HCT116 (cell line): ENCODE results near the gene ARL8B. TPM values are rescaled to one million over a fixed set of nuclear protein-coding genes. Genes with fewer than 3 reads are reported as not detected.
"Not testable (repeated sequence)": the region's sequence is repeated elsewhere in the genome, so short reads cannot be mapped to it uniquely, and the experiment has no call there.

Experiments used
- ATAC-seq: fragments of 200-7000 bp; cut with Tn5 transposase; 2 replicates; pipeline ENCODE4 v1.9.1; 2020; ENCODE audit warnings: mild to moderate bottlenecking, moderate library complexity
- BruUV-seq: library from RNA; stranded (reverse); fragments of 400-500 nt; replicated peaks from 2 replicates; lab custom pipeline; 2021; lab: Mats Ljungman, UMichigan
- CTCF ChIA-PET: fragments of 300-600 bp; sonication (Branson Sonifier 250); formaldehyde crosslinking; loops from one replicate; lab custom pipeline; 2021; ENCODE audit warnings: antibody characterized with exemption; lab: Charles Lee
- POLR2A ChIA-PET: fragments of 300-600, 350-600 bp; sonication (Branson Sonifier 250); formaldehyde crosslinking; loops from one replicate; lab custom pipeline; 2021; ENCODE audit warnings: antibody characterized with exemption; lab: Charles Lee
- RAD21 ChIA-PET, 2 experiments: fragments of 300-600 bp; sonication (Branson Sonifier 250); formaldehyde crosslinking; loops; one replicate each; lab custom pipeline; 2023; ENCODE audit warnings: low total read pairs in 2 of 2; ENCODE audit not compliant: uncharacterized antibody in 2 of 2, unreplicated experiment in 2 of 2, low non-redundant PET in 1 of 2; lab: Charles Lee
- DNase-seq: peaks from one replicate; pipeline ENCODE4 v3.0.0-alpha.2; 2010; ENCODE audit warnings: low read depth, low spot score
- H2AFZ ChIP-seq: fragments of 200-600 bp; shearing (Covaris generic), sonication (generic); 2 replicates; pipeline ENCODE4 v1.6.1; 2017; ENCODE audit warnings: low read depth, mixed run types, mixed read lengths, antibody characterized with exemption, low read length; ENCODE audit not compliant: poor library complexity, severe bottlenecking
- H3K27ac ChIP-seq: 2 replicates; pipeline ENCODE4 v1.5.1; 2012; ENCODE audit warnings: low read depth, low read length
- H3K27me3 ChIP-seq: fragments of 200-600 bp; sonication (generic); 2 replicates; pipeline ENCODE4 v1.6.1; 2016; ENCODE audit warnings: mixed run types, low read length, mixed read lengths; ENCODE audit not compliant: insufficient read depth
- H3K36me3 ChIP-seq, 2 experiments: fragments of 200-500 bp in 1 of 2; fragments of 200-600 bp in 1 of 2; sonication (Bioruptor generic) in 1 of 2; sonication (generic) in 1 of 2; 2 replicates each; pipeline versions ENCODE4 v1.5.1 to v1.6.1; 2014 to 2016; ENCODE audit warnings: low read length in 2 of 2, inconsistent platforms in 1 of 2, mixed read lengths in 1 of 2, mixed run types in 1 of 2; ENCODE audit not compliant: insufficient read depth in 2 of 2, control insufficient read depth in 1 of 2
- H3K4me1 ChIP-seq, 2 experiments: fragments of 200-600 bp in 1 of 2; sonication (generic) in 1 of 2; 2 replicates each; pipeline versions ENCODE4 v1.5.1 to v1.6.1; 2012 to 2017; ENCODE audit warnings: low read length in 2 of 2, inconsistent platforms in 1 of 2, mild to moderate bottlenecking in 1 of 2, mixed read lengths in 1 of 2, mixed run types in 1 of 2, moderate library complexity in 1 of 2; ENCODE audit not compliant: insufficient read depth in 2 of 2, control insufficient read depth in 1 of 2
- H3K4me2 ChIP-seq: fragments of 200-600 bp; sonication (generic); 2 replicates; pipeline ENCODE4 v1.6.1; 2017; ENCODE audit warnings: mixed run types, low read length, mixed read lengths
- H3K4me3 ChIP-seq, 2 experiments: fragments of 200-600 bp in 1 of 2; sonication (generic) in 1 of 2; replicated peaks in 1 of 2; 2 replicates each; pipeline ENCODE4 v1.5.1; 2011 to 2016; ENCODE audit warnings: low read length in 2 of 2, control low read depth in 1 of 2, low read depth in 1 of 2, mild to moderate bottlenecking in 1 of 2, mixed read lengths in 1 of 2, mixed run types in 1 of 2
- H3K79me2 ChIP-seq: fragments of 200-600 bp; sonication (generic); 2 replicates; pipeline ENCODE4 v1.6.1; 2017; ENCODE audit warnings: mild to moderate bottlenecking, mixed run types, low read length, moderate library complexity, mixed read lengths; ENCODE audit not compliant: insufficient read depth
- H3K9ac ChIP-seq: fragments of 200-600 bp; sonication (generic); 2 replicates; pipeline ENCODE4 v1.6.1; 2016; ENCODE audit warnings: low read length, mixed read lengths
- H3K9me2 ChIP-seq: fragments of 200-600 bp; sonication (generic), shearing (Covaris generic); 2 replicates; pipeline ENCODE4 v1.6.1; 2017; ENCODE audit warnings: mixed run types, mild to moderate bottlenecking, moderate library complexity; ENCODE audit not compliant: insufficient read depth
- H3K9me3 ChIP-seq, 2 experiments: fragments of 200-500 bp in 1 of 2; fragments of 200-600 bp in 1 of 2; sonication (Bioruptor generic) in 1 of 2; sonication (generic) in 1 of 2; 2 replicates each; pipeline ENCODE4 v1.6.1; 2014 to 2017; ENCODE audit warnings: low read length in 2 of 2, mixed read lengths in 2 of 2, inconsistent platforms in 1 of 2, low read depth in 1 of 2, mild to moderate bottlenecking in 1 of 2, mixed run types in 1 of 2, moderate library complexity in 1 of 2; ENCODE audit not compliant: control insufficient read depth in 1 of 2, insufficient read depth in 1 of 2
- H4K20me1 ChIP-seq: fragments of 200-600 bp; sonication (generic), shearing (Covaris generic); 2 replicates; pipeline ENCODE4 v1.6.1; 2017; ENCODE audit warnings: mixed run types, mild to moderate bottlenecking, moderate library complexity; ENCODE audit not compliant: insufficient read depth
- CTCF ChIP-seq, 3 experiments: fragments of 200-600 bp in 1 of 3; sonication (generic) in 1 of 3; IDR thresholded peaks in 2 of 3; conservative IDR thresholded peaks in 1 of 3; 2 replicates each; pipeline ENCODE4 v1.5.1; 2012 to 2017; ENCODE audit warnings: low read depth in 2 of 3, low read length in 2 of 3, antibody characterized with exemption in 1 of 3, borderline replicate concordance in 1 of 3, control low read depth in 1 of 3, mild to moderate bottlenecking in 1 of 3, mixed read lengths in 1 of 3, mixed run types in 1 of 3, moderate library complexity in 1 of 3; ENCODE audit not compliant: insufficient read depth in 1 of 3
- EZH2phosphoT487 ChIP-seq: fragments of 200-600 bp; IDR thresholded peaks from 2 replicates; pipeline ENCODE4 v1.6.1; 2018; ENCODE audit warnings: antibody characterized with exemption, borderline replicate concordance
- RAD21 ChIP-seq: IDR thresholded peaks from 2 replicates; pipeline ENCODE4 v1.6.1; 2012; ENCODE audit warnings: low read depth, mild to moderate bottlenecking
- intact Hi-C: fragments of 100-400 bp; cut with micrococcal nuclease; formaldehyde crosslinking; loops from 2 replicates; pipeline ENCODE4 v1.10.0; 2022
- total RNA-seq: library from RNA; stranded (reverse); gene quantifications from one replicate; pipeline ENCODE4 v1.2.1, GENCODE V29; 2021; ENCODE audit not compliant: unreplicated experiment

Gene ARL8B
- total RNA-seq, 1 experiment from 2014 or later, result 38.1 TPM

- H3K4me2 ChIP-seq, result no peak overlapping the region
- CTCF ChIA-PET, result no interaction called here
Measured at GRCh38 chr3:5181469-5182141, 59.5 kb downstream of the ARL8B start.

GRCh38 chr3:5183714-5184113 lies 61.6 kb downstream of the ARL8B start:
- H3K4me2 ChIP-seq, H2AFZ ChIP-seq, H3K9me2 ChIP-seq, H3K27me3 ChIP-seq, H3K4me1 ChIP-seq, H3K4me3 ChIP-seq, H3K36me3 ChIP-seq, intact Hi-C loops, H3K9me3 ChIP-seq, BruUV-seq, CTCF ChIA-PET, H4K20me1 ChIP-seq, POLR2A ChIA-PET, RAD21 ChIA-PET, H3K9ac ChIP-seq, DNase-seq, H3K27ac ChIP-seq, ATAC-seq: not testable (repeated sequence)
- H3K79me2 ChIP-seq, result peaks cover 11% of the 10 kb centered on the region

More at GRCh38 chr3:5181469-5182141, 59.5 kb downstream of the ARL8B start:
- no TSS peak for BruUV-seq
- Histone ChIP-seq H3K27me3 (no peaks in the 10 kb centered on the region), H2AFZ (no peak overlapping the region), H3K9me2 (no peaks in the 10 kb centered on the region), H3K79me2 (no peaks in the 10 kb centered on the region), H3K27ac (no peak overlapping the region), H3K4me1 (no peaks in the 10 kb centered on the region), H3K9ac (no peak overlapping the region), H3K4me3 (no peak overlapping the region), H3K9me3 (no peaks in the 10 kb centered on the region), H3K36me3 (0 out of 4 replicates have a peak, but pooled peaks cover 0 to 7% of the 10 kb centered on the region in 2 experiments), H4K20me1 (no peaks in the 10 kb centered on the region)
- RAD21 ChIA-PET, result no interaction called here
- intact Hi-C loops, result no loop called here
- TF ChIP-seq CTCF (IDR thresholded peaks at IDR 0.05 in 2 of 3, conservative IDR thresholded peaks at IDR 0.05 in 1 of 3; ENCODE audit: borderline replicate concordance in 1 of 3, insufficient read depth in 1 of 3, low read depth in 2 of 3, low read length in 2 of 3), result no peak
- TF ChIP-seq RAD21, result no peak
- TF ChIP-seq EZH2phosphoT487, result no peak
- ATAC-seq, result no peak
- no peak for DNase-seq
- POLR2A ChIA-PET, result no interaction called here
